SK-MEL-5 (cell line): ENCODE data around the gene PRSS8. TPM values are rescaled to one million over a fixed set of nuclear protein-coding genes. Genes with fewer than 3 reads are reported as not detected.

Source experiments
- DNase-seq: peaks from one replicate; pipeline ENCODE4 v3.0.0-alpha.2; 2016; ENCODE audit warnings: low read depth, low spot score
- in situ Hi-C: cut with HindIII; loops from 2 replicates; pipeline ENCODE4 v1.10.0; 2016; ENCODE audit warnings: low sequenced_read_pairs, high pct_unique_total_duplicates, low pct_unique_long_range_greater_than_20kb
- small RNA-seq, 2 experiments: library from RNA; depleted of rRNA; stranded (forward); fragments of <200 nt; gene quantifications; one replicate each; pipeline ENCODE3, GENCODE V24; 2014
- total RNA-seq: library from RNA; depleted of rRNA; stranded (reverse); fragments of >200 nt; shearing (Covaris generic); gene quantifications from 2 replicates; pipeline ENCODE4 v1.2.3, GENCODE V29; 2014; rRNA removed

PRSS8 gene
- total RNA-seq, 1 experiment from 2014 or later = not detected

GRCh38 chr16:31090540-31090939 is 45.0 kb downstream of the PRSS8 start:
- in situ Hi-C loops = no loop called here
- no peak for DNase-seq

- in situ Hi-C loops = no loop called here
- no peak for DNase-seq
Measured at GRCh38 chr16:31089199-31089598, 46.3 kb downstream of the PRSS8 start.

GRCh38 chr16:31088459-31089183 is 46.9 kb downstream of the PRSS8 start, which contains the start of gene PRSS53:
PRSS53 (minus strand) TSS chr16:31088943; CDS start chr16:31088809, 134 bp downstream.
- in situ Hi-C loops = no loop called here
- no peak for DNase-seq

GRCh38 chr16:31087971-31088370 is 47.6 kb downstream of the PRSS8 start:
- in situ Hi-C loops = no loop called here
- DNase-seq = no peak

- in situ Hi-C loops = no loop called here
- DNase-seq = no peak
Measured at GRCh38 chr16:31087481-31087880, 48.0 kb downstream of the PRSS8 start.

- DNase-seq = no peak
- in situ Hi-C loops = no loop called here
Measured at GRCh38 chr16:31086629-31086906, 49.0 kb downstream of the PRSS8 start.

- DNase-seq = no peak
- in situ Hi-C loops = no loop called here
Measured at GRCh38 chr16:31085873-31086628, 49.5 kb downstream of the PRSS8 start.

- in situ Hi-C loops = no loop called here
- DNase-seq = no peak
Measured at GRCh38 chr16:31085411-31085810, 50.1 kb downstream of the PRSS8 start.

- in situ Hi-C loops = no loop called here
- no peak for DNase-seq
Measured at GRCh38 chr16:31084584-31085302, 50.8 kb downstream of the PRSS8 start.

- no peak for DNase-seq
- in situ Hi-C loops = no loop called here
Measured at GRCh38 chr16:31083981-31084380, 51.5 kb downstream of the PRSS8 start.

GRCh38 chr16:31083556-31083955 is 52.0 kb downstream of the PRSS8 start:
- in situ Hi-C loops = no loop called here
- no peak for DNase-seq

- no peak for DNase-seq
- in situ Hi-C loops = no loop called here
Measured at GRCh38 chr16:31083081-31083480, 52.4 kb downstream of the PRSS8 start.

- in situ Hi-C loops = no loop called here
- DNase-seq = no peak
Measured at GRCh38 chr16:31082368-31083045, 53.0 kb downstream of the PRSS8 start.

Small RNA genes within 50 kb of the gene (small RNA-seq; reads per million reads assigned to genes)
- gene AC009088.4 (0 reads per million in 2 experiments), gene NDUFA3P6 (0 reads per million in 2 experiments)

Other genes starting within 250 kb of the PRSS8 start
- 21.5 and 22.0 TPM in 2 replicates for gene BCL7C, start 241.7 kb downstream of the PRSS8 start, total RNA-seq
- gene CTF1, start 239.1 kb downstream of the PRSS8 start, total RNA-seq = 0.13 and 0.29 TPM in 2 replicates
- 20.8 and 22.0 TPM in 2 replicates for gene FBXL19, start 212.2 kb downstream of the PRSS8 start, total RNA-seq
- gene ORAI3, start 186.7 kb downstream of the PRSS8 start, total RNA-seq = 35.2 and 43.9 TPM in 2 replicates
- gene SETD1A, start 178.0 kb downstream of the PRSS8 start, total RNA-seq = 1.8 and 4.0 TPM in 2 replicates
- 4.3 and 5.2 TPM in 2 replicates for gene HSD3B7, start 150.5 kb downstream of the PRSS8 start, total RNA-seq
- 0.13 TPM in 1 of 2 replicates, not detected in the other for gene STX1B, start 125.1 kb downstream of the PRSS8 start, total RNA-seq
- 9.6 and 10.5 TPM in 2 replicates for gene STX4, start 102.2 kb downstream of the PRSS8 start, total RNA-seq
- 9.3 TPM in 2 replicates for gene ZNF668, start 61.5 kb downstream of the PRSS8 start, total RNA-seq
- gene ZNF646, start 61.3 kb downstream of the PRSS8 start, total RNA-seq = 9.0 and 9.3 TPM in 2 replicates
- gene PRSS53, start 46.8 kb downstream of the PRSS8 start, total RNA-seq = 0.40 and 0.50 TPM in 2 replicates
- gene VKORC1, start 40.9 kb downstream of the PRSS8 start, total RNA-seq = 206 and 219 TPM in 2 replicates
- 23.6 and 27.2 TPM in 2 replicates for gene BCKDK, start 27.3 kb downstream of the PRSS8 start, total RNA-seq
- 26.9 and 34.3 TPM in 2 replicates for gene KAT8, start 18.1 kb downstream of the PRSS8 start, total RNA-seq
- 0.05 and 0.50 TPM in 2 replicates for gene PRSS36, start 14.3 kb upstream of the PRSS8 start, total RNA-seq
- 24.1 and 25.1 TPM in 2 replicates for gene FUS, start 44.4 kb upstream of the PRSS8 start, total RNA-seq
- gene PYCARD, start 67.0 kb upstream of the PRSS8 start, total RNA-seq = 123 and 141 TPM in 2 replicates
- 0.16 TPM in 1 of 2 replicates, not detected in the other for gene TRIM72, start 78.4 kb upstream of the PRSS8 start, total RNA-seq
- not detected in 2 replicates for gene PYDC1, start 81.4 kb upstream of the PRSS8 start, total RNA-seq
- gene ITGAM, start 124.2 kb upstream of the PRSS8 start, total RNA-seq = 0.21 and 0.58 TPM in 2 replicates
- 1.2 and 1.6 TPM in 2 replicates for gene ITGAX, start 219.4 kb upstream of the PRSS8 start, total RNA-seq